Measurements from ENCODE around the gene ZNF536. TPM values are rescaled to one million over a fixed set of nuclear protein-coding genes. Genes with fewer than 3 reads are reported as not detected.

The ZNF536 gene
- total and polyA plus RNA-seq, 2 donors (not counting 3 experiments of a cell fraction or from before 2014, with no cell fraction given) = not detected

DNA sequence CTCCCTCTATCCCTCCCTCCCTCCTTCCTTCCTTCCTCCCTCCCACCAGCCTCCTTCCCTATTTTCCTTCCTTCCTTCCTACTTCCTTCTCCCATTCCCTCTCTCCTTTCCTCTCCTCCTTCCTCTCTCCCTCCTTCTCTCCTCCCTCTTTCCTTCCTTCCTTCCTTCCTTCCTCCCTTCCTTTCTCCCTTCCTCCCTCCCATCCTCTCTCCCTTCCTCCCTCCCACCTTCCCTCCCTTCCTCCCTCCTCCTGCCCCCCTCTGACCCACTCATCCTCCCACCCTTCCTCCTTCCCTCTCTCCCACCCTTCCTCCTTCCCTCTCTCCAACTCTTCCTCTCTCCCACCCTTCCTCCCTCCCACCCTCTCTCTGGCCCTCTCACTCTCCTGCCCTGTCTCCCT, 132.1 kb downstream of the ZNF536 start:
- Histone ChIP-seq H3K9me3 (replicated peaks; ENCODE audit: control insufficient read depth, insufficient read depth, low read length) (peaks cover 4% of the 10 kb centered on the region), H3K27ac (ENCODE audit: insufficient read depth, low read depth, low read length) (no peak overlapping the region), H3K4me2 (ENCODE audit: insufficient read depth, low read length) (no peak overlapping the region), H4K20me1 (replicated peaks; ENCODE audit: control insufficient read depth, extremely low read depth, insufficient read depth, low read length) (no peaks in the 10 kb centered on the region), H3K9ac (replicated peaks; ENCODE audit: extremely low read depth, insufficient read depth, low read length) (no peak overlapping the region), H2AFZ (ENCODE audit: low read depth, low read length) (no peak overlapping the region), H3K27me3 (ENCODE audit: control insufficient read depth in 2 of 2, insufficient read depth in 2 of 2, low read length in 2 of 2) (no peaks in the 10 kb centered on the region), H3K4me3 (replicated peaks in 1 of 3; ENCODE audit: insufficient read depth in 1 of 3, low read depth in 1 of 3, low read length in 3 of 3) (no peak overlapping the region), H3K79me2 (ENCODE audit: control insufficient read depth, insufficient read depth, low read length) (no peaks in the 10 kb centered on the region), H3K4me1 (ENCODE audit: control insufficient read depth, extremely low read depth, insufficient read depth, low read length) (no peaks in the 10 kb centered on the region), H3K36me3 (ENCODE audit: control insufficient read depth in 2 of 2, extremely low read depth in 1 of 2, insufficient read depth in 2 of 2, low read length in 2 of 2) (no peaks in the 10 kb centered on the region), H3K9me1 (replicated peaks; ENCODE audit: control insufficient read depth, extremely low read depth, insufficient read depth, low read length) (no peaks in the 10 kb centered on the region)
- no peak for FAIRE-seq
- intact Hi-C loops (cut with micrococcal nuclease) (no loop called here), dilution Hi-C loops (cut with MboI; ENCODE audit: extremely low pct_ligation_motif_present, low sequenced_read_pairs) (no loop called here)
- no peak for DNase-seq (ENCODE audit: low read depth, low spot score)
- POLR2A ChIA-PET = no interaction called here
- CTCF ChIA-PET = no interaction called here
- TF ChIP-seq JUN (IDR thresholded peaks at IDR 0.05; ENCODE audit: borderline replicate concordance, insufficient read depth, insufficient read length, low read depth) (no peak), FOS (IDR thresholded peaks at IDR 0.05; ENCODE audit: borderline replicate concordance, insufficient read depth, low read length) (no peak)
- no TSS peak for BruUV-seq (replicated peaks)

- TF ChIP-seq EZH2 (IDR thresholded peaks at IDR 0.05; ENCODE audit: borderline replicate concordance, low read depth, low read length, severe bottlenecking) = no peak
- no peak for TF ChIP-seq GATA2 (IDR thresholded peaks at IDR 0.05; ENCODE audit: insufficient read depth, insufficient read length, low read depth, low read length)
- no peak for TF ChIP-seq POLR2A (IDR thresholded peaks at IDR 0.05; ENCODE audit: low read depth, low read length)
- no peak for TF ChIP-seq JUN (IDR thresholded peaks at IDR 0.05; ENCODE audit: borderline replicate concordance, insufficient read depth, insufficient read length, low read depth)
- no peak for TF ChIP-seq FOS (IDR thresholded peaks at IDR 0.05; ENCODE audit: borderline replicate concordance, insufficient read depth, low read length)
- TF ChIP-seq MYC (IDR thresholded peaks at IDR 0.05; ENCODE audit: low read depth, low read length) = no peak
- H3K36me3 ChIP-seq (ENCODE audit: control insufficient read depth in 2 of 2, extremely low read depth in 1 of 2, insufficient read depth in 2 of 2, low read length in 2 of 2) = no peaks in the 10 kb centered on the region
- no peaks in the 10 kb centered on the region for H3K4me1 ChIP-seq (ENCODE audit: control insufficient read depth, extremely low read depth, insufficient read depth, low read length)
- intact Hi-C loops (cut with micrococcal nuclease) = no loop called here
- H3K4me3 ChIP-seq (replicated peaks in 1 of 3; ENCODE audit: insufficient read depth in 1 of 3, low read depth in 1 of 3, low read length in 3 of 3) = no peak overlapping the region
- no peaks in the 10 kb centered on the region for H3K9me1 ChIP-seq (replicated peaks; ENCODE audit: control insufficient read depth, extremely low read depth, insufficient read depth, low read length)
- DNase-seq (ENCODE audit: low read depth, low spot score) (no peak), FAIRE-seq (no peak)
- no peak overlapping the region for H2AFZ ChIP-seq (ENCODE audit: low read depth, low read length)
- CTCF ChIA-PET = no interaction called here
- no peak overlapping the region for H3K27ac ChIP-seq (ENCODE audit: insufficient read depth, low read depth, low read length)
- H4K20me1 ChIP-seq (replicated peaks; ENCODE audit: control insufficient read depth, extremely low read depth, insufficient read depth, low read length) = no peaks in the 10 kb centered on the region
- POLR2A ChIA-PET = no interaction called here
- H3K79me2 ChIP-seq (ENCODE audit: control insufficient read depth, insufficient read depth, low read length) = no peaks in the 10 kb centered on the region
- dilution Hi-C loops (cut with MboI; ENCODE audit: extremely low pct_ligation_motif_present, low sequenced_read_pairs) = no loop called here
- peaks cover 2% of the 10 kb centered on the region for H3K9me3 ChIP-seq (replicated peaks; ENCODE audit: control insufficient read depth, insufficient read depth, low read length)
- no peaks in the 10 kb centered on the region for H3K27me3 ChIP-seq (ENCODE audit: control insufficient read depth in 2 of 2, insufficient read depth in 2 of 2, low read length in 2 of 2)
- H3K4me2 ChIP-seq (ENCODE audit: insufficient read depth, low read length) = no peak overlapping the region
- BruUV-seq (replicated peaks) = no TSS peak
- H3K9ac ChIP-seq (replicated peaks; ENCODE audit: extremely low read depth, insufficient read depth, low read length) = no peak overlapping the region
Measured at GRCh38 chr19:30512176-30513081, 140.2 kb downstream of the ZNF536 start.
